Measurements from ENCODE around the gene ATP1B3. TPM values are rescaled to one million over a fixed set of nuclear protein-coding genes. Genes with fewer than 3 reads are reported as not detected.

Gene ATP1B3
- total RNA-seq, 1 donor from 2014 or later, result 61.1 TPM

DNA sequence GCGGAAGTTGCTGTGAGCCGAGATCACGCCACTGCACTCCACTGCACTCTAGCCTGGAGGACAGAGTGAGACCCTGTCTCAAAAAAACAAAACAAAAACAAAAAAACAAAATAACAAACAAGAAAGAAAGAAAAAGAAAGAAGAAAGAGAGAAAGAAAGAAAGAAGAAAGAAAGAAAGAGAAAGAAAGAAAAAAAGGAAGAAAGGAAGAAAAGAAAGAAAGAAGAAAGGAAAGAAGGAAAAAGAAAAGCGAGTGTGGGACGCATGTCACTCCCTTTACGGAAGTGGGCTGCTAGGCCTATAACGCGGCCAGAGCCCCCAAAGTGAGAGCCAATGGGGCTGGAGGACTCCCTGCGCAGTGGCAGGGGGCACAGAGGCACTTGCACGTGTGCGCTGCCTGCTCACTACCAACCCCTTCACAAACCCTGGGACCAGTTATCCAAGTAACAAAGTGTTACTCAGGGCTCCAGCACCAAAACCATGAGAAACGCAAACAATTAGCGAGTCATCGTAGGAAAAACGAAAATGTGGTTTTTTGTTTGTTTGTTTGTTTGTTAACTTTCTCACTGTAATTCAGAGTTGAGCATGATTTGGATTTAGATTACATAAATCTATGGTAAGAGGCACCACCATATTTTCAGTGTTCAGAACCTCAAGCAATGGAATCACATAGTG, 40.8 kb upstream of the ATP1B3 start:
- Mint-ChIP-seq H3K27me3 (peaks cover 2% of the 10 kb centered on the region), H3K9me3 (no peaks in the 10 kb centered on the region), H3K36me3 (ENCODE audit: low read depth) (no peaks in the 10 kb centered on the region), H3K27ac (no peak overlapping the region), H3K4me3 (no peak overlapping the region), H3K4me1 (no peaks in the 10 kb centered on the region)
- POLR2A ChIA-PET, result no interaction called here
- DNase-seq, result no peak
- TF ChIP-seq, protein P1, sequence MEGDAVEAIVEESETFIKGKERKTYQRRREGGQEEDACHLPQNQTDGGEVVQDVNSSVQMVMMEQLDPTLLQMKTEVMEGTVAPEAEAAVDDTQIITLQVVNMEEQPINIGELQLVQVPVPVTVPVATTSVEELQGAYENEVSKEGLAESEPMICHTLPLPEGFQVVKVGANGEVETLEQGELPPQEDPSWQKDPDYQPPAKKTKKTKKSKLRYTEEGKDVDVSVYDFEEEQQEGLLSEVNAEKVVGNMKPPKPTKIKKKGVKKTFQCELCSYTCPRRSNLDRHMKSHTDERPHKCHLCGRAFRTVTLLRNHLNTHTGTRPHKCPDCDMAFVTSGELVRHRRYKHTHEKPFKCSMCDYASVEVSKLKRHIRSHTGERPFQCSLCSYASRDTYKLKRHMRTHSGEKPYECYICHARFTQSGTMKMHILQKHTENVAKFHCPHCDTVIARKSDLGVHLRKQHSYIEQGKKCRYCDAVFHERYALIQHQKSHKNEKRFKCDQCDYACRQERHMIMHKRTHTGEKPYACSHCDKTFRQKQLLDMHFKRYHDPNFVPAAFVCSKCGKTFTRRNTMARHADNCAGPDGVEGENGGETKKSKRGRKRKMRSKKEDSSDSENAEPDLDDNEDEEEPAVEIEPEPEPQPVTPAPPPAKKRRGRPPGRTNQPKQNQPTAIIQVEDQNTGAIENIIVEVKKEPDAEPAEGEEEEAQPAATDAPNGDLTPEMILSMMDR (IDR thresholded peaks at IDR 0.05), result no peak
- intact Hi-C loops (cut with micrococcal nuclease), result no loop called here
- no peak for ATAC-seq (ENCODE audit: low read depth)
- CTCF ChIA-PET, result no interaction called here

DNA sequence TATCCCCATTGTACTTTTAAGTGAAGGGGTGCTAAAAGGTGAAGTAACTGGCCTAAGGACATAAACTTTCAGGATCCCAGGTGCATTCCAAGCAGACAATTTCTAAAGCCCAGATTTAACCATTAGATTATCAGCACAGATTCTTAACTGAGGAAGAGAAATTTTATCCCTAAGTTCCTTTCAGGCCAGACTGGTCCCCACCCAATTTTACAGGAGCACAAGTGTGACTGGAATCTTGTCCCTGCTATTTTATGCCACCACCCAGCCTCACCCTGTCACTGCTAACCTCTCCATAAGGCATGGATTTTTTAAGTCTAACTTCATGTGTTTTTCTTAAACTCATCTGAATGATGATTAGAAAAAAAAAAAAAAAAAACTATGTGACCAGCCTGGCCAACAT, 37.1 kb upstream of the ATP1B3 start:
- Mint-ChIP-seq H3K4me1 (no peaks in the 10 kb centered on the region), H3K36me3 (ENCODE audit: low read depth) (no peaks in the 10 kb centered on the region), H3K27me3 (peaks cover 1% of the 10 kb centered on the region), H3K27ac (no peak overlapping the region), H3K4me3 (no peak overlapping the region), H3K9me3 (no peaks in the 10 kb centered on the region)
- TF ChIP-seq, protein P1 (IDR thresholded peaks at IDR 0.05), result no peak
- CTCF ChIA-PET, result no interaction called here
- DNase-seq (no peak), ATAC-seq (ENCODE audit: low read depth) (no peak)
- intact Hi-C loops (cut with micrococcal nuclease), result no loop called here
- POLR2A ChIA-PET, result no interaction called here

DNA sequence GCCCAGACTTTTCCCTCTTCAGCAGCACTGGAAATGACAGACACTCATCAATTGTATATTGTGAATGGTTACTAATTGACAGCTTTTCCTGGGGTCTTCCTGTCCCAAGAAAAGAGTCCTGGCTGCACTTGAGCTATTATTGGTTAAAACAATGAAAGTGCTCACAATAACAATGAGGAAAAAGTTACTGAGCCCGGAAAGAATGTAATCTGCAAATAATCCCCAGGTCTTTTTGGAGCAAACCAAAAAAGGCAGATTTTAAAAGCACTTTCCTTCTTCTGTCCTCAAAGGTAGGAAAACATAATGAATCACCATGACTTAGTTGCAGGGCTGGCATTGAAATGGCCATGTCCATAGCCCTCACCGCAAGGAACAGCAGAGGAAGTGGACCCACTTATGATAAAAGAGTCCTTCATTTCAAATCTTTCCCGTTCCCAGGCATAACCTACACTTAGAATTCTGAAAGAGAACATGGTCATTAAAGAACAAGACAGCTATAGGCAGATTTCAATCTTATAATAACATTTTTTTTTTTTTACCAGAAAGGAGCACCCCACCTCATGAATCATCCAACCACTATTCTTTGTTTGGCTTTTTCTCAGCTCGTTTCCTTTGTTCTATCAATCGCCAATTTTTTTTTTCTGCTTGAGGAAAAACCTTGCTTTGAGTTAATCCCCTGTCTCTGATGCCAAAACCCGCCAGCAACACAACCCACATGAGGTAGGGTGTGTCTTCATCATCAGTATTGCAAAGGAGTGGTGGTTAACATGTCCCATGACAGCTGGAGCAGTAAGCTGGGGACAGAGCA, 35.5 kb upstream of the ATP1B3 start:
- TF ChIP-seq, protein P1 (IDR thresholded peaks at IDR 0.05), result no peak
- H3K27me3 Mint-ChIP-seq, result peaks cover 1% of the 10 kb centered on the region
- intact Hi-C loops (cut with micrococcal nuclease), result no loop called here
- CTCF ChIA-PET, result no interaction called here
- H3K4me1 Mint-ChIP-seq, result no peaks in the 10 kb centered on the region
- no peak overlapping the region for H3K4me3 Mint-ChIP-seq
- DNase-seq (no peak), ATAC-seq (ENCODE audit: low read depth) (no peak)
- H3K36me3 Mint-ChIP-seq (ENCODE audit: low read depth), result no peaks in the 10 kb centered on the region
- no peak overlapping the region for H3K27ac Mint-ChIP-seq
- POLR2A ChIA-PET, result no interaction called here
- no peaks in the 10 kb centered on the region for H3K9me3 Mint-ChIP-seq

DNA sequence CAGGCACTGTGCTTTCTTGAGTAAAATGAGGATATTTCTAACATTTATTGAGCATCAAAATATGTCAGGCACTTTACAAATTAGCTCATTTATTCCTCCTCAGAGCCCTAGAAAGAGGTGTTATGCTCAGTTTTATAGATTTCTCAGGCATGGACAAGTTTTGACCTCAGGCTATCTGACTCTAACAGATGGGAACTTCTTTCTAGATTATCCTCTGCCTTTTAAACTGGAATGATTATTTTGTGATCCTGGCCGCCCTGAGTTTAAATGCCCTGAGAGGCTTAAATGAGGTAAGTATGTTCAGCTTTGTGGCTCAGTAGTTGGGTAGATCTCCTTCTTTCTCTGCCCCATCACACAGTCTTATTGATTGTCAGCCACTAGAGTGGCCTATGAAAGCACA, 32.3 kb upstream of the ATP1B3 start:
- Mint-ChIP-seq H3K9me3 (no peaks in the 10 kb centered on the region), H3K27me3 (peaks cover 3% of the 10 kb centered on the region), H3K4me1 (no peaks in the 10 kb centered on the region), H3K4me3 (no peak overlapping the region), H3K27ac (no peak overlapping the region), H3K36me3 (ENCODE audit: low read depth) (no peaks in the 10 kb centered on the region)
- intact Hi-C loops (cut with micrococcal nuclease), result no loop called here
- ChIA-PET POLR2A (no interaction called here), CTCF (interaction anchor here (0.6 kb wide), 1 partner anchor 330 kb away, joined by 3 read pairs; no protein-coding TSS in a partner anchor)
- TF ChIP-seq, protein P1 (IDR thresholded peaks at IDR 0.05), result no peak
- no peak for DNase-seq
- no peak for ATAC-seq (ENCODE audit: low read depth)

DNA sequence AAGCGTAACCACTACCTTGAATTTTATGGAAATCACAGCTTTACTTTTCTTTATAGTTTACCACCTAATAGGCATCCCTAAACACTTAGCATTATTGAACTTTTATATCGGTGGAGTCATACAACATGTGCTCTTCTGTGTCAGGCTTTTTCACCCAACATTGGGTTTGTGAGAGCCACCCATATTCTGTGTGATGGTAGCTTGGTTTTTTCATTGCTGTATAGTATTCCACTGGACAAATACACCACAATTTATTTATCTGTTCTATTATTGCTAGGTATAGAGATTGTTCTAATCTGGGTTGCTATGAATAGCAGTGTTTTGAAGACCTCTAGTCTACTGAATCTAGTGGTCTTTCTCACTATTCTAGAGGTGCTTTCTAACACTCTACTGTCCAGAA, 31.6 kb upstream of the ATP1B3 start:
- intact Hi-C loops (cut with micrococcal nuclease), result no loop called here
- no peak for ATAC-seq (ENCODE audit: low read depth)

More for the DNA sequence above, 31.6 kb upstream of the ATP1B3 start:
- Mint-ChIP-seq H3K4me3 (no peak overlapping the region), H3K27me3 (peaks cover 7% of the 10 kb centered on the region), H3K36me3 (ENCODE audit: low read depth) (no peaks in the 10 kb centered on the region), H3K4me1 (no peaks in the 10 kb centered on the region), H3K9me3 (no peaks in the 10 kb centered on the region), H3K27ac (no peak overlapping the region)
- TF ChIP-seq, protein P1 (IDR thresholded peaks at IDR 0.05), result no peak
- ChIA-PET POLR2A (no interaction called here), CTCF (no interaction called here)
- no peak for DNase-seq

All from activated B cell treated with CpG ODN at 0.5 μM for 24 hours (primary cell).